ENCODE results near the gene RHBDL1. TPM values are rescaled to one million over a fixed set of nuclear protein-coding genes. Genes with fewer than 3 reads are reported as not detected.
"Not testable (repeated sequence)": the region's sequence is repeated elsewhere in the genome, so short reads cannot be mapped to it uniquely, and the experiment has no call there.

RHBDL1 gene
- total and polyA plus RNA-seq, 2 experiments from 2014 or later, result 8.4 to 10.1 TPM

DNA sequence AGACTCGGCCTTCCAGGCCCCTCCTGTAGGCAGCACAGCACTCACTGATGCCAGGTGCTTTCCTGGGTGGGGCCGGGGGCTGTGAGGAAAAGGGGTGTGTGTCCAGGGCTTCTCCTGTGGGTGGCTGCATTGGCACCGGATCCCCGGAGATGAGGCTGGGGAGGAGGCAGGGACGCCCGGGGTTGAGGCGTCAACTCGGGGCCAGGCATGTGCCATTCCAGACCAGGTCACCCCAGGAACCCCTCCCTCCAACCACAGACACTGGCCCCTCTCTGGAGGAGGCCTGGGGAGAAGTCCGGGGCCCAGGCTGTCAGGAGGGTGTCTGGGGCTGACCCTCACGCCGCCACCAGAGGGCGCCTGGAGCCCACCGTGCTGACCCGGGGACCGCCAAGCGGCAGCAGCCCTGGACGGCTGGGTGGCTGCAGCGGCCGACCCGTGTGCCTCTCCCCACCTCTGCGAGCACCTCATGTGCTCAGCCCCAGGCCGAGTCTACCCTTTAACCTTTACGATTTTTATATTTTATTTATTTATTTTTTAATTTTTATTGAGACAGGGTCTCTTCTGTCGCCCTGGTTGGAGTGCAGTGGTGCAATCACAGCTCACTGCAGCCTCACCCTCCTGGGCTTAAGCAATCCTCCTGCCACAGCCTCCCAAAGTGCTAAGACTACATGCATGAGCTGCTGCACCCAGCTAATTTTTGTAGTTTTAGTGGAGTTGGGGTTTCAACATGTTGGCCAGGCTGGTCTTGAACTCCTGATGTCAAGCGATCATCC lies 36.3 kb downstream of the RHBDL1 start:
- Histone ChIP-seq H3F3A (replicated peaks; ENCODE audit: low read depth) (0 out of 2 replicates have a peak, but pooled peaks cover 2% of the 10 kb centered on the region), H4K20me1 (replicated peaks; ENCODE audit: insufficient read depth) (no peaks in the 10 kb centered on the region), H3K4me2 (no peak overlapping the region), H2AFZ (no peak overlapping the region), H3K4me1 (ENCODE audit: insufficient read depth) (peaks cover 4% of the 10 kb centered on the region; the same call in 1 of the 2 replicates), H3K27me3 (ENCODE audit: insufficient read depth) (peaks cover 71% of the 10 kb centered on the region), H3K27ac (ENCODE audit: low read depth) (no peak overlapping the region), H3K9me2 (ENCODE audit: insufficient read depth) (no peaks in the 10 kb centered on the region), H3K79me2 (replicated peaks; ENCODE audit: insufficient read depth) (no peaks in the 10 kb centered on the region), H3K36me3 (ENCODE audit: insufficient read depth) (no peaks in the 10 kb centered on the region), H3K4me3 (no peak overlapping the region)
- H3K4me3 Mint-ChIP-seq, result no peak overlapping the region
- H3K4me1 Mint-ChIP-seq, result peaks cover 4% of the 10 kb centered on the region; the same call in 2 of the 3 replicates
- H3K27me3 Mint-ChIP-seq (ENCODE audit: insufficient read depth, low read depth, poor library complexity), result peaks cover 58% of the 10 kb centered on the region
- ATAC-seq (peak; percentile 64), DNase-seq (ENCODE audit: low spot score) (peak; percentile 87)
- H3K9me3 Mint-ChIP-seq, result peaks cover 4% of the 10 kb centered on the region; the same call in 1 of the 3 replicates
- H3K27ac Mint-ChIP-seq, result no peak overlapping the region
- H3K36me3 Mint-ChIP-seq (ENCODE audit: low read depth), result no peaks in the 10 kb centered on the region
- TF ChIP-seq, protein P1, sequence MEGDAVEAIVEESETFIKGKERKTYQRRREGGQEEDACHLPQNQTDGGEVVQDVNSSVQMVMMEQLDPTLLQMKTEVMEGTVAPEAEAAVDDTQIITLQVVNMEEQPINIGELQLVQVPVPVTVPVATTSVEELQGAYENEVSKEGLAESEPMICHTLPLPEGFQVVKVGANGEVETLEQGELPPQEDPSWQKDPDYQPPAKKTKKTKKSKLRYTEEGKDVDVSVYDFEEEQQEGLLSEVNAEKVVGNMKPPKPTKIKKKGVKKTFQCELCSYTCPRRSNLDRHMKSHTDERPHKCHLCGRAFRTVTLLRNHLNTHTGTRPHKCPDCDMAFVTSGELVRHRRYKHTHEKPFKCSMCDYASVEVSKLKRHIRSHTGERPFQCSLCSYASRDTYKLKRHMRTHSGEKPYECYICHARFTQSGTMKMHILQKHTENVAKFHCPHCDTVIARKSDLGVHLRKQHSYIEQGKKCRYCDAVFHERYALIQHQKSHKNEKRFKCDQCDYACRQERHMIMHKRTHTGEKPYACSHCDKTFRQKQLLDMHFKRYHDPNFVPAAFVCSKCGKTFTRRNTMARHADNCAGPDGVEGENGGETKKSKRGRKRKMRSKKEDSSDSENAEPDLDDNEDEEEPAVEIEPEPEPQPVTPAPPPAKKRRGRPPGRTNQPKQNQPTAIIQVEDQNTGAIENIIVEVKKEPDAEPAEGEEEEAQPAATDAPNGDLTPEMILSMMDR (conservative IDR thresholded peaks at IDR 0.05; ENCODE audit: low read depth in 2 of 2), result peak; percentile 66 to 94
- no peak for TF ChIP-seq EZH2phosphoT487 (IDR thresholded peaks at IDR 0.05; ENCODE audit: unreplicated experiment)

DNA sequence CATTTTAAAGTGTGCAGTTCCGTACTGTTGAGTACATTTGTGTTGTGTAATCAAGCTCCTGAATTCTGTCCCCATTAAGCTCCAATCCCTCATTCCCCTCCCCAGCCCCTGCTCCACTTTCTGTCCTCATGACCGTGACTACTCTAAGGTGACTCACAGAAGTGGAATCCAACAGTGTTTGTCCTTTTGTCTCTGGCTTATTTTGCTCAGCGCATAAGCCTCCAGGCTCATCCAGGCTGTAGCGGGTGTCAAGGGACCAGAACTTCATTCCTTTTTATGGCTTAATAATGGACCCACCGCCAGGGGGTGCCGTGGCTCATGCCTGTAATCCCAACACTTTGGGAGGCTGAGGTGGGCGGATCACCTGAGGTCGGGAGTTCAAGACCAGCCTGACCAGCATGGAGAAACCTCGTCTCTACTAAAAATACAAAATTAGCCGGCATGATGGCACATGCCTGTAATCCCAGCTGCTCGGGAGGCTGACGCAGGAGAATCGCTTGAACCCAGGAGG lies 37.3 kb downstream of the RHBDL1 start:
- peaks cover 67% of the 10 kb centered on the region for H3K27me3 ChIP-seq (ENCODE audit: insufficient read depth)
- not testable (repeated sequence) for H4K20me1 ChIP-seq (replicated peaks; ENCODE audit: insufficient read depth); H3K4me3 ChIP-seq; H3K27ac ChIP-seq (ENCODE audit: low read depth); H2AFZ ChIP-seq; H3K27ac Mint-ChIP-seq; H3K36me3 Mint-ChIP-seq (ENCODE audit: low read depth); H3K4me3 Mint-ChIP-seq; H3K9me2 ChIP-seq (ENCODE audit: insufficient read depth); H3K4me1 ChIP-seq (ENCODE audit: insufficient read depth); H3K36me3 ChIP-seq (ENCODE audit: insufficient read depth); H3K4me2 ChIP-seq; H3K79me2 ChIP-seq (replicated peaks; ENCODE audit: insufficient read depth); H3K9me3 Mint-ChIP-seq; H3F3A ChIP-seq (replicated peaks; ENCODE audit: low read depth); ATAC-seq; H3K4me1 Mint-ChIP-seq
- H3K27me3 Mint-ChIP-seq (ENCODE audit: insufficient read depth, low read depth, poor library complexity), result peaks cover 51% of the 10 kb centered on the region
- TF ChIP-seq, protein P1 (conservative IDR thresholded peaks at IDR 0.05; ENCODE audit: low read depth in 2 of 2), result peak; percentile 66 to 77
- DNase-seq (ENCODE audit: low spot score), result peak; percentile 89

DNA sequence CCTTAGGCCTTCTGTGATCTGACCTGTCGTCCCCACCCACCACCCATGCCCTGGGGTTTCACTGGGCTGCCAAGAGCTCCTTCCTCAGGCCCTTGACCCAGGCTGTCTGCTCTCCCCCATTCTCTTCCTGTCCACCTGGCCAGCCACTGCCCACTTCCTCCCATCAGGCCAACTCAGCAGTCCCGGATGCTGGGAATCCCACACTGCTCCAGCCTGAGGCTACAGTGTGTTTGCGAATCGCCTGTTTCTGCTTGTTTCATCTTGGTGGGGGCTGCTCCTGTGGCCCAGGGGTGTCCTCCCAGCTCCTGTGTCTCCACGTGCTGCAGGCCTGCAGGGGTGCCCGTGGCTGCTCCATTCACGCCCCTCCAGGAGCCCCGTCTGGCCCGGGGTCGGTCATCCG lies 38.6 kb downstream of the RHBDL1 start:
- Mint-ChIP-seq H3K4me3 (no peak overlapping the region), H3K9me3 (peaks cover 4% of the 10 kb centered on the region; the same call in 1 of the 3 replicates), H3K36me3 (ENCODE audit: low read depth) (no peaks in the 10 kb centered on the region), H3K4me1 (peaks cover 5% of the 10 kb centered on the region; the same call in 2 of the 3 replicates), H3K27ac (no peak overlapping the region), H3K27me3 (ENCODE audit: insufficient read depth, low read depth, poor library complexity) (peaks cover 42% of the 10 kb centered on the region)
- H3K4me3 ChIP-seq, result peak overlapping the region; percentile 47; the same call in 1 of the 2 replicates
- no peaks in the 10 kb centered on the region for H4K20me1 ChIP-seq (replicated peaks; ENCODE audit: insufficient read depth)
- no peaks in the 10 kb centered on the region for H3K9me2 ChIP-seq (ENCODE audit: insufficient read depth)
- H2AFZ ChIP-seq, result no peak overlapping the region; the same call in 1 of the 2 replicates
- ATAC-seq (no peak), DNase-seq (ENCODE audit: low spot score) (no peak)
- no peak overlapping the region for H3K4me2 ChIP-seq
- no peak overlapping the region for H3K27ac ChIP-seq (ENCODE audit: low read depth)
- H3F3A ChIP-seq (replicated peaks; ENCODE audit: low read depth), result no peaks in the 10 kb centered on the region
- H3K36me3 ChIP-seq (ENCODE audit: insufficient read depth), result no peaks in the 10 kb centered on the region
- H3K4me1 ChIP-seq (ENCODE audit: insufficient read depth), result peaks cover 4% of the 10 kb centered on the region; the same call in 1 of the 2 replicates
- TF ChIP-seq EZH2 (IDR thresholded peaks at IDR 0.05; ENCODE audit: low read depth, unreplicated experiment) (no peak), EZH2phosphoT487 (IDR thresholded peaks at IDR 0.05; ENCODE audit: unreplicated experiment) (no peak)
- peaks cover 54% of the 10 kb centered on the region for H3K27me3 ChIP-seq (ENCODE audit: insufficient read depth)
- H3K79me2 ChIP-seq (replicated peaks; ENCODE audit: insufficient read depth), result no peaks in the 10 kb centered on the region
